Measurements from ENCODE around the gene CCDC183.
"Not testable (repeated sequence)": the region's sequence is repeated elsewhere in the genome, so short reads cannot be mapped to it uniquely, and the experiment has no call there.

The CCDC183 gene

DNA sequence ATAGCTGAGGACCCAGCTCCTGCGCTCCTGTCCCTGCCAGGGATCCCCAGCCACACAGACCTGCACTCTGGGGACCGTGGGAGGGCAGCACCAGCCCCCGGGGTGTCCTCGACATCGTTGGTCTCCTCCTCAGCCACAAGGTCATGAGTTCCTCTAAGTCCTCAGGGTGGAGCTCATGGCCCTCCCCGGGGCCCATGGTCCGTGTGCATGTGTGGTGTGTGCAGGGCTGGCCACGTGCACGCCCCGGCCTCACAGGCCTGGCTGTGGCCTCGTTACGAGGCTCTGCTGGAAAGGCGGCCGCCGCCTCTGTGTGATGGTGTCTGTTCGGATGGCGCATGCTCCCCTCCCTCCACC, 30.0 kb downstream of the CCDC183 start:
- DNase-seq: no peak

DNA sequence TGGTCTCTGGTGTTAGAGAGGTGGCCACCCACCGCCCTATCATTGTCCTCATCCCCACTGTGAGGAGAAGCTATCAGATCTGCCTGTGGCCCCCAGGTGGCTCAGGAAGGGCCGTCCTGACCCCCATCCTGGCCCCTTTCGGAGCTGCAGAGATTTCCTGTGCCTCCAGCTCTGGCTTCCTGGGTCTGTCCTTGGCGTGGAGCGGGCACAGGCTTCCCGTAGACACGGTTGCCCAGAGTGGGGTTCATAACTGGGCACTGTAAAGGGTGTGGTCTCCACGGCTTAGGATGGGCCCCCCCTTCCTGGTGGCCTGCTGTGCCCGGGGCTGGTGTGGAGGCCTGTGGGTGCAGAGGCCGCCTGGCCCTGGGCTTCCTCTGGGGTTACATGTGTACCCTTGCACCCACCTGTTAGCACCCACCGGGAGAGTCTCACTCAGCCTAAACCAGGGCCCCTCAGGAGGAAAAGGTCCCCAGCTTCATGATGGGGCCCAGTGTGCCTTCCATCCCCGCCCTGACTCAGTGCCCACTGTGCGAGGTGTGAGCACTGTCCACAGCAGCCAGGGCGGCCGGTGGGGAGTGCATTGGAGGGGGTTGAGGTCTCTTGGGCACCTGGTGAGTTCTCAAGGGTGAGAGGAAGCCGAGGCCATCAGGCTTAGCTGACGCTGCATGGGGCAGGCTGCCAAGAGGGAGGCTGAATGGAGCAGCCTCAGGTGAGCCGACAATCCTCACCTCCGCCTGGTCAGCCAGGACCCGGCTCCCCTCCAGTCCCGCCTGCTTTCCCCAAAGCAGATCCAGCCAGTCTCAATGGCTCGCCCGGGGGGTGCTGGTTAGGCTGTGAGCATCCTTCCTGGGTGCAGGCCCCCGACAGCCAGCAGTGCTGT, 30.8 kb downstream of the CCDC183 start:
- no peak for DNase-seq

DNA sequence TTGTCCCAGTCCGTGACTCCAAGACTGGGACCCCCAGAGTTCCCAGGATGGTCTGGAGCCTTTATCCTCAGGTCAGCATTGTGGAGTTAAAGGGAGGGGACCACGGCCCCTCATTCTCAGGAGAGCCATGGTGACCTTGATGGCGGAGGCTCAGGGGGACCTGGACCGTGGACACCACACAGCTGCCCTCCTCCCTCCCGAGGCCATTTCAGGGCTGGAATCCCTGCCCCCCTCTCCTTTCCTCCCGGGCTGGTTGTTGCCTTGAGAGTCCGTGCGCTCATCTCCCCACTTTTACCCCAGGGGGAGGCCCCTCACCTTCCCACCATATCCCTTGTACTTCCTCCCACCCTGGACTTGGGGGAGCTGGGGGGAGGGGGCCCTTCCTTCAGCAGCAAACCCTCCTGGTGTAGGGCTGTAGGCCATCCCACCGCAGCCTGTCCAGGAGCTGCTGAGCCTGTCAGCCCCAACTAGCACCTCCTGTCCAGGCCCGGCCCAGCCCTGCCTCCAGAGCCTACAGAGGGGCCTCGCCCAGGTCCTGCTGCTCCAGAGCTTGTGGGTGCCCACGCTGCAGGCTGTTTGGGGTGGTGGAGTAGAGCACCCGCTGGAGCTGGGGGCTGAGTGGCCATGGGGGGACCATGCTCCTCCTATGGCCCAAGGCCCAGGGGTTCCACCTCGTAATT, 31.8 kb downstream of the CCDC183 start:
- DNase-seq: no peak

DNA sequence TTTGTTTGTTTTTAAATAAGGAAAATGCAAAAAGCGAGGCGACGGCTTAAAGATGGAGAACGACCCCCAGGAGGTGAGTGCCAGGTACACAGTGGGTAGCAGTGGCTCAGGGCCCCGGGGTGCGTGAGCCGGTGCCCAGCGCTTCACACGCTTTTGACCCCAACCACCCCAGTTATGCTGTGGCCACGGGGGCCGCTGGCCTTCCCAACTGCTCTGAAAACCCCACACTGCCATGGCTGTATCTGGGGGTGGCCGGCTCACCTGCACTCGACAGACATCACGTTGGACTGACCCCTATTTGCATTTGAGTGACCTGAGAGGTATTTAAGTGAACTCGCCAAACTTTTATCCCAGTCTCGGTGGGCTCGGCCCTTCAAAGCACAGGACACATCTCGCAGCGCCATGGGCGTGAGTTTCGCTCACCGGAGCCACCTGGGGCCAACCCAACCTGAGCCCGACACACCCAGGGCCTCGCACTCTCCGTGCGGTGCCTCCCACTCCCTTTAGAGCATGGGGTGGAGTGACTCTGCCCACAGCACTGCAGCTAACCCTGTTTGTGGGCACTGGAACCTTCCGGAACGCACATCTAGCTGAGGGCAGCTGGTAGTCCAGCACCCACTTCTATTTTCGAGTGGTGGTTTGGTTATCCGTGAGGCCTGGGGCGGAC, 32.5 kb downstream of the CCDC183 start:
- no peak for DNase-seq

DNA sequence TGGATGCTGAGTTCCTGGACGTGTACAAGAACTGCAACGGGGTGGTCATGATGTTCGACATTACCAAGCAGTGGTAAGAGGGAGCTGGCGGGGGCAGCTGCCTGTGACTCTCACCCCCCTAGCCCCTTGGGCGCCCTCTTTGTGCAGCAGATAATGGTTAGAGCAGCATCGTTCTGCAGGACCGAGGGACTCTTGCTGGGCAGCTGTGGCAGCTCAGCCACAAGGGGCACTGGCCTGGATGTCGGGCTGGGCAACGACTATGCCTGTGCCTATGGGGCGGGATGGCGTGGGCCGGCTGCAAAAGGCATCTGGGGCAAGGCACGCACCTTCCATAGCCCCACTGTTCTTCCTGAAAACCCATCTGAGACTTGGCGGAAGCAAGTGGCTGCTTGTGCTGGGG, 33.3 kb downstream of the CCDC183 start:
- DNase-seq: no peak

DNA sequence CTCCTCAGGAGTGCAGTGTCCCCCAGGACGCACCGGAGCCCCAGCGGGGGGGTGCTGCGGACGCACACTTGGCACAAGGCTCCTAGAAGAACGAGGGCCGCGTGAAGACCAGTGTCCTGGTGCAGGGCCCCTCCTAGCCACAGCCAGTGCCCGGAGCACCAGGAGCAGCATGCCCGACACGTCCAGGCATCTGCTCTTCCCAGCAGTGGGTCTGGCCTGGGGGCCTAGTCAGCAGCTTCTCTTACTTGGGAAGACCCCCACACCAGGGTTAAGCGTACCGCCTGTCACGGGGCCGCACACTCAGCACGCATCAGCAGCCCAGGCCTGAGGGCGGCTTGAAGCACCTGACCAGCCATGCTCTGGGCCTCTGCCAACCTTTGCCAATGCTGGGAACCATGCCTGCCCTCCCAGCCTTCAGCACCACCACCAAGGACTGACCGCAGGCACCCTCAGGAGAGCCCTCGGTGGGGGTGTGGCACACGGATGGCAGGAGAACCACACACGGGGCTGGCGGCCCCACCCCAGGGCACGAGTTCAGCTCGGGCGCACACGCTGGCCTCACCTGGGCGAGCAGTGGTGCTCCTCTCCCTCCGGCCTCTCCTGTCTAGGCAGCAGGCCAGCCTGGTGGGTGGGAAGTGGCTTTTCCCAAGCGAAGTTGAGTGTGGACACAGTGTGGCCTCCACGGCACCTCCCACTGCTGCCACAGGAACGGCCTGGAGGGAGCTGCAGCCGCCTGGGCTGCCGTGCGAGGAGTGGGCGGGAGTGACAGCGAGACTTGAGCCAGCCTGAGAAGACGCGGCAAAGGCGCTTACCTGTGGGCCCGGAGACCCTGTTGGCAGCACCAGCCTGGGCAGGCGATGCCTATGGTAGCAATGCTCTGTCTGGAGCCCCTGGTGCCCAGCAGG, 34.1 kb downstream of the CCDC183 start:
- no peak for DNase-seq

DNA sequence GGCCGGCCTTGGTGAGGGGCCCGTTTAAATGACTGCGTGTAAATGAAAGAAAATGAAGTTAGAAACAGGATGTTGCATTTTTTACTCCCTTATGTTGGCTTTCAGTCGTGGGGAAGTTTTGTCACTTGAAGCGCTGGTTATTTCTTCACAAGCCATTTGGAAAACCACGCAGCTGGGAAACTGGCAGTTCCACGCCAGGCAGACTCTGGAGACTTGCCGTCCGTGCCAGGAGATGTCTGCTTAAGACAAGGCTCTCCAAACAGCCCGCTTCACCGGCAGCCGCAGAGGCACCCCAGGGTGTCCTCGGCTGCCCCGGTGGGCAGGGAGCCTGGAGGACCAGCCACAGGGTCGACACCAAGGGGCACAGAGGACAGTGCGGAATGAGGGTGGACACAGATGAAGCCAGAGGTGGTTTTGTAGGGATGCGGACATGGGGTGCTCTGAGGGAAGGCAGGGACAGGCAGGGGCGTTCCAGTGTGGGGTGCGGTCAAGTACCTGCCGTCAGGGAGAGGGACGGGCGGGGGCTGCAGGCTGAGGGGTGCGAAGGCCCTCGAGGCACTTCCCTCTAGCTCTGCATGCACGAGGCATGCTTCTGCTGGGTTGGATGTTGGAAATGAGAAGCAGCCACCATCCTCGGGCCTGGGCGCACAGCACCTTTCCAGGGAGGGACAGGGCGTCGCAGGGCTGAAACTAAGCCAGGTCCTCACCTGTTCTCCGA, 35.0 kb downstream of the CCDC183 start:
- DNase-seq: no peak

DNA sequence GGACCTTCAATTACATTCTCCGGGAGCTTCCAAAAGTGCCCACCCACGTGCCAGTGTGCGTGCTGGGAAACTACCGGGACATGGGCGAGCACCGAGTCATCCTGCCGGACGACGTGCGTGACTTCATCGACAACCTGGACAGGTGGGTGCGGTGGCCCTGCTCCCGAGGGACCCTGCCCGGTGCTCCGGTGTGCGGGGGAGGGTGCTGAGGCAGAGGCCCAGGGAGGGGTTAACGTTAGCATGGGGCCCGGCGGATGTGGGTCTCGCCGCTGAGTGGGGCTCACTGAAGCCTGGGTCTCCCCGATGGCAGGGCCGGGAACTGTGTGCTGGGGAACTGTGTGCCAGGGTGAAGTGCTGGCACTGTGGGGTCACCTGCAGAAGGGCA, 35.6 kb downstream of the CCDC183 start:
- DNase-seq: no peak

DNA sequence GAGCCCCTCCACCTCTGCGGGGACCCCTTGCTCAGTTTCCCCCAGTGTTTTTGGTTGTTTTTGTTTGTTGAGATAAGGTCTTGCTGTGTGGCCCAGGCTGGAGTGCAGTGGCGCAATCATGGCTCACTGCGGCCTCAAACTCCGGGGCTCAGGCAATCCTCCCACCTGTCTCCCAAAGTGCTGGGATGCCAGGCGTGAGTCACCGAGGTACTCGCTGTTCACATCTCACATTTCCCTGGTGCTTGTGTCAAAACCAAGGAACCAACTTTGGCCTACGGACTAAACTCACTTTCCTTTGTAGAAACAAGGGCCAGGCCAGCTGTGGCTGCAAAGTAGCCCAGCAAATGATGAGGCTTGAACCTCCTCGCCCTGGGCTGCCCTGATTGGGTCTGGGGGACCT, 36.4 kb downstream of the CCDC183 start:
- DNase-seq: no peak

DNA sequence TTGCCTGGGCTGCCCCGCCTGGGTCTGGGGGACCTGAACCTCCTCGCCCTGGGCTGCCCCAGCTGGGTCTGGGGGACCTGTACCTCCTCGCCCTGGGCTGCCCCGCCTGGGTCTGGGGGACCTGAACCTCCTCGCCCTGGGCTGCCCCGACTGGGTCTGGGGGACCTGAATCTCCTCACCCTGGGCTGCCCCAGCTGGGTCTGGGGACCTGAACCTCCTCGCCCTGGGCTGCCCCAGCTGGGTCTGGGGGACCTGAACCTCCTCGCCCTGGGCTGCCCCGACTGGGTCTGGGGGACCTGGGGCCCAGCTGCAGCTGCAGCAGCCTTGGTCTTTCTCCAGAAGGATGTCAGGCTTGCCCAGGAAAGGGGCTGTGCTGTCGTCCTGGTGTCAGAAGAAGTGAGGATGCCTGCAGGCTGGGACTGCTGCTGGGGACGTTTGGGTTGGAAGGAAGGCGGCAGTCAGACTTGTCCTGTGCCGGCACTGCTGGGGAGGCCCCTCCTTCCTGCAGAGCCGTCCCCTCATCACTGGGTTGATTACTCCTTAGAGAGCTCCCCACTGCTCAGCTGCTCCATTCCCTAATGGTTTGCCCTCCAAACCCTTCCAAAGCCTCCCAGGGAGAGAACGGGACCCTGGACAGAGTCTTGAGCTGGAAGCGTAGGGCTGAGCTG, 37.4 kb downstream of the CCDC183 start:
- DNase-seq: not testable (repeated sequence)

DNA sequence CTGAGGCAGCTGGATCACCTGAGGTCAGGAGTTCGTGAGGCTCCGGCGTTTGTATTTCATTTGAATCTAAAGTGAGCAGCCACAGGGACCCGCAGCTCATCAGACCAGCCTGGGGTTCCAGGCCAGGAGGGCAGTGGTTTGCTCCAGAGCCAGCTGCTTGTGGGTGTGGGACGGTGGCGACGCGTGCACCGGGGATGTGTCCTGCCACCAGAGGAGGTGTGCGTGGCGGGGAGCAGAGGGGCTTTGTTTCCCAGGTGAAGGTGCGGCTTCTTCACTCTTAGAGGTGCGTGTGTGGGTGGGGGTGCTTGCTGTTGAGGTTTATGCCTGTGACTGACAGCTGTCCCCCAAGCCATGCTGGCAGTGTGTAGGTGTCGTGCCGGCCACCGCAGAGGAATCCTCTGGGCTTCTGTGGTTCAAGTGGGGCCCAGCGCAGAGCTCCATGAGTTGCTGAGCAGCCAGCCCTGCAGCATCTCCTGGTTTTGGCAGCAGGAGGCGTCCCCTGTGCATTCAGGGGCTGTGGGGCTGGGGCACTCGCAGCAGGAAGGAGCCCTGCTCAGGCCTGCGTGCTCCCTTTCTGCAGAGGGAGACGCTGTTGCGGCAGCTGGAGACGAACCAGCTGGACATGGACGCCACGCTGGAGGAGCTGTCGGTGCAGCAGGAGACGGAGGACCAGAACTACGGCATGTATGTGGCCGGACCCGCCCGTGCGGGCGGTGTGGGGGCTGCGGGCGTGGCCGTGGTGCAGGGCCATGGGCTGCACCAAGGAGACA, 39.2 kb downstream of the CCDC183 start:
- no peak for DNase-seq

DNA sequence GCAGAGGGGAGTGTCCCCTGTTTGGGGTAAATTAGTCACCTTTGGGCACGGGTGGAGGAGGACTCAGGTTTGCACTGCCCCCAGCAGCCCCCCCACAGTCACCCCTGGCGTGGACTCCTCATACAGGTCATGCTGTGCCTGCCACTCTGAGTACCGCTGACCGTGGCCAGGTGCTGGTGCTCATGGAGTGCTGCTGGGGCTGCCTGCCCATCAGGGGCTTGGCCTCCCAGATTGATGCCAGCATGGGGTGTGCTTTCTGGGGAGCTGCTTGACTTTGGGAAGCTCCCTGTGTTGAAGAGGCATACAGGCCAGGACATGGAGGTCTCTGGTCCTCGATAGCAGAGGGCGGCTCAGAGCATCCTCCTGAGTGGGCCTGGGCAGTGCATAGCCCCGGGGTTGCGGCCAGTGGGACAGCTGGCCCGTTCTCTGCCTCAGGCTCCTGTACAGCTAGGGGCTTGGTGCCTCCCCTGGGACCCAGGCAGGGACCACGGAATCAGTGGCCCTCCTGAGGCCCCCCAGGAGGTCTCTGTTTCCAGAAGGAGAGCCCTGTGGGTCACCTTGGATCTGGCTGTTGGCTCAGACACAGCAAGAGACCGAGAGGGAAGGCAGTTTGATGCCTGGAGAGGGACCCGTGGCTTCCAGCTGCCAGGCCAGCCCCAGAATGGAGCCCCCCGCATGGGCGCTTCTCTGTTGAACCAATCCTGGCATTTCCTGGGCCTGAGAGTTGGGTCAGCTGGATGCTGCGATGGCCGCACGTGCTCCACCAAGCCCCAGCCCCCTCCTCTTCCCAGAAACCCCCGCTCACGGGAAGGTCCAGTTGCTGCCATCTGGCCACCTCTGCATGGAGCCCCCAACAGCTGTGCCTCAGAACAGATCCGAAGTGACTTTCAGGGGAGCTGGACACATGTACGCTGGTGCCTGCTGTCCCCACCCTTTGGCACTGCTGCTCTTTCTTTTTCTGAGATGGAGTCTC, 40.1 kb downstream of the CCDC183 start:
- DNase-seq: no peak

DNA sequence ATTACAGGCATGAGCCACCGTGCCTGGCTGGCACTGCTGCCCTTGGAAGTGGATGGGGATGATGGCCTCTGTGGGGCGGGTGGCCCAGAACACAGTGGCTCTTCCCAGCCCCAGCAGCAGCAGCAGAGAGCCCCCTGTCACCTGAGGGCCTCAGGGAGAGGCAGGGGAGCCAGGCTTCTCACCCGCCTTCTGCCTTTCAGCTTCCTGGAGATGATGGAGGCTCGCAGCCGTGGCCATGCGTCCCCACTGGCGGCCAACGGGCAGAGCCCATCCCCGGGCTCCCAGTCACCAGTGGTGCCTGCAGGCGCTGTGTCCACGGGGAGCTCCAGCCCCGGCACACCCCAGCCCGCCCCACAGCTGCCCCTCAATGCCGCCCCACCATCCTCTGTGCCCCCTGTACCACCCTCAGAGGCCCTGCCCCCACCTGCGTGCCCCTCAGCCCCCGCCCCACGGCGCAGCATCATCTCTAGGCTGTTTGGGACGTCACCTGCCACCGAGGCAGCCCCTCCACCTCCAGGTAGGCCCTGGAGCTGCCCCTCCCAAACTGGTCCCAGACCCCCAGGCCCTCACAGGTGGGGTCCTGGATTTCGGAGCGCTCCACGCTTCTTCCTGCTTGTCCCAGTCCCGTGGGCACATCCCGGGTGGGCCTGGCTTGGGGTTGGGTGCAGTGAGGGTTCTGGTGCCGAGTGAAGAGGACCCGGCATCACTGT, 41.2 kb downstream of the CCDC183 start:
- no peak for DNase-seq

DNA sequence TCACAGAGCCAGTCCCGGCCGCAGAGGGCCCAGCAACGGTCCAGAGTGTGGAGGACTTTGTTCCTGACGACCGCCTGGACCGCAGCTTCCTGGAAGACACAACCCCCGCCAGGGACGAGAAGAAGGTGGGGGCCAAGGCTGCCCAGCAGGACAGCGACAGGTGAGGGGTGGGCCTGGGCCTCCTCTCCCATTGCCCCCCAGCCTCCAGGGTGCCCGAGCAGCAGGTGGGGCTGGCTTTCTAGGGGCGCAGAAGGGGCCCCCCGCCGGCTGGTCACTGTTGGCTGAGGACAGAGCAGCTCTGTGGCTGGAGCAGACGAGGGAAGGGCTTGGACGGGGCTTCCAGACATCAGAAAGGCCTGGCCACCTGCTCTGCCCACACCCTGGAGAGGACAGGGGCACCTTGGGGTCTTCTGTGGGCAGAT, 41.7 kb downstream of the CCDC183 start:
- DNase-seq: not testable (repeated sequence)

DNA sequence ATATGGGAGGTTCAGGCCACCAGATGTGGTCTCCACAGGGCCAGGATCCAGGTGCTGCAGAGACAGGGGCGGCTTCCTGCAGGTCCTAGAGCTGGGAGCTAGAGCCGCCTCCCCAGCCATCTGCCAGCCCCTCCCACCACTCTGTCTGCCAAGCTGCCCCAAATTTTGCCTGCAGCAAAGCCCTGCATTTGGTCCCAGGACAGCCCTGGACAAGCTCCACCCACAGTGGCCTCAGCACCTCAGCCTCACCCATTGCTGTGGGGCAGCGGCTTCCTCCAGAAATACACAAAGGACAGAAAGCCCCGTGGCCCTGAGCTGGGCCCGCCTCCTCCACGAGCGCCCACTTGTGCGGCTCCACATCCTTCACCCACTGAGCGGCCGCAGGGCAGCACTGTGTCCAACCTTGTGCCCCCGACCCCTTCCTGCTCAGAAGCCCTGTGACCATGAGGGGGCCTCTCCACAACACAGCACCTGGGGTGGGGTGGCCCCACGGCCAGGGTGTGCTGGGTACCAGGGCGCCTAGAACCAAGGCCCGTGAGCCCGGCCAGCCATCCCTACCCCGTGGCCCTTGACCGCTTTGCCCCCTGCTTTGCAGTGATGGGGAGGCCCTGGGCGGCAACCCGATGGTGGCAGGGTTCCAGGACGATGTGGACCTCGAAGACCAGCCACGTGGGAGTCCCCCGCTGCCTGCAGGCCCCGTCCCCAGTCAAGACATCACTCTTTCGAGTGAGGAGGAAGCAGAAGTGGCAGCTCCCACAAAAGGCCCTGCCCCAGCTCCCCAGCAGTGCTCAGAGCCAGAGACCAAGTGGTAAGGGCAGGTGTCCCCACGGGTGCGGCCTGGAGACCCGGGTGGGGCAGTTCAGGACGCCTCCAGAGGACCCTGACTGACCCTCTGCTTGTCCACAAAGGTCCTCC, 42.4 kb downstream of the CCDC183 start:
- no peak for DNase-seq

DNA sequence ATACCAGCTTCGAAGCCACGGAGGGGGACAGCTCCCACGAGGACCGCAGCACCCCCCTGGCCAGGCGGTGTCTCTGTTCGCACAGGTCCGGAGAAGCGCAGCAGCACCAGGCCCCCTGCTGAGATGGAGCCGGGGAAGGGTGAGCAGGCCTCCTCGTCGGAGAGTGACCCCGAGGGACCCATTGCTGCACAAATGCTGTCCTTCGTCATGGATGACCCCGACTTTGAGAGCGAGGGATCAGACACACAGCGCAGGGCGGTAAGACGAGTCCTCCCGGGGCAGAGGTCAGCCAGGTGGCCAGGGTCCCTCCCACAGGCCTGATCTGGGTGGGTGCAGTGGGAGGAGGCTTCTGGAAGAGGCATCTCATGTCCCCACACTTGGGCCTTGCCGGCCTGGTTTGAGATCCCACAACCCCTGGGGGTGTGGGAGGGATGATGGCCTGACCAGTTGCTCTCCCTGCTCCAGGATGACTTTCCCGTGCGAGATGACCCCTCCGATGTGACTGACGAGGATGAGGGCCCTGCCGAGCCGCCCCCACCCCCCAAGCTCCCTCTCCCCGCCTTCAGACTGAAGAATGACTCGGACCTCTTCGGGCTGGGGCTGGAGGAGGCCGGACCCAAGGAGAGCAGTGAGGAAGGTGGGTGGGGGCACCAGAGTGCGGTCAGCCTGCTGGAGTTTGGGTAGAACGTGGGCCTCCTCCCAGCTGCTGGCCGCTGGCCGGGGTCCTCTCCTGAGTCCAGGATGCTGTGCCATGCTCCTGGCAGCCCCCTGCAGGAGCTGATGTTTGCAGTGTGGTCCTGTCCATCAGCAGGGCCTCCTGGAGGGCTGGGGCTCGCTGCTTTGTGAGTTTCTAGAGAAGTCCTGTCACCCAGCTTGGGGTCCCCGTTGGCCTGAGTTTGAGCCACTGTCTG, 43.3 kb downstream of the CCDC183 start:
- DNase-seq: no peak
